Mesendoderm (in vitro differentiated cells): ENCODE data around the gene ZC3H4.

Experiments
- DNase-seq: peaks from one replicate; pipeline ENCODE4 v3.0.0; 2013
- H2AK5ac ChIP-seq: 2 replicates; pipeline ENCODE4 v1.6.1; 2013; ENCODE audit warnings: low read length, inconsistent platforms
- H2BK120ac ChIP-seq: 2 replicates; pipeline ENCODE4 v1.6.1; 2013; ENCODE audit warnings: low read depth, mild to moderate bottlenecking, low read length, moderate library complexity, mixed read lengths
- H2BK15ac ChIP-seq: replicated peaks from 2 replicates; pipeline ENCODE4 v1.6.1; 2013; ENCODE audit warnings: low read depth, mild to moderate bottlenecking, moderate library complexity
- H2BK5ac ChIP-seq: 2 replicates; pipeline ENCODE4 v1.6.1; 2013; ENCODE audit warnings: low read length, inconsistent platforms
- H3K18ac ChIP-seq: 2 replicates; pipeline ENCODE4 v1.6.1; 2013; ENCODE audit warnings: mild to moderate bottlenecking, low read length, mixed read lengths
- H3K23ac ChIP-seq: one replicate; pipeline ENCODE4 v1.6.1; 2013; ENCODE audit warnings: low read length
- H3K27ac ChIP-seq: 2 replicates; pipeline ENCODE4 v1.5.1; 2013; ENCODE audit warnings: low read depth, mild to moderate bottlenecking, inconsistent platforms, low read length, moderate library complexity
- H3K27me3 ChIP-seq: 2 replicates; pipeline ENCODE4 v1.6.1; 2013; ENCODE audit warnings: low read length, control low read depth, mild to moderate bottlenecking, inconsistent platforms; ENCODE audit not compliant: insufficient read depth, poor library complexity
- H3K36me3 ChIP-seq: 2 replicates; pipeline ENCODE4 v1.6.1; 2013; ENCODE audit warnings: low read length, inconsistent platforms; ENCODE audit not compliant: control insufficient read depth, insufficient read depth
- H3K4ac ChIP-seq: one replicate; pipeline ENCODE4 v1.6.1; 2013; ENCODE audit warnings: low read depth, mild to moderate bottlenecking, low read length, moderate library complexity
- H3K4me1 ChIP-seq: 2 replicates; pipeline ENCODE4 v1.6.1; 2013; ENCODE audit warnings: low read depth, low read length, inconsistent platforms; ENCODE audit not compliant: control insufficient read depth
- H3K4me2 ChIP-seq: 2 replicates; pipeline ENCODE4 v1.6.1; 2013; ENCODE audit warnings: low read length
- H3K4me3 ChIP-seq: 2 replicates; pipeline ENCODE4 v1.5.1; 2013; ENCODE audit warnings: mild to moderate bottlenecking, low read length
- H3K56ac ChIP-seq: one replicate; pipeline ENCODE4 v1.6.1; 2013; ENCODE audit warnings: low read length
- H3K79me1 ChIP-seq: 2 replicates; pipeline ENCODE4 v1.6.1; 2013; ENCODE audit warnings: low read length, inconsistent platforms
- H3K79me2 ChIP-seq: 2 replicates; pipeline ENCODE4 v1.6.1; 2013; ENCODE audit warnings: mild to moderate bottlenecking, low read length; ENCODE audit not compliant: control insufficient read depth, insufficient read depth
- H3K9ac ChIP-seq: 2 replicates; pipeline ENCODE4 v1.6.1; 2013; ENCODE audit warnings: low read length, inconsistent platforms
- H4K5ac ChIP-seq: one replicate; pipeline ENCODE4 v1.6.1; 2013; ENCODE audit warnings: low read length
- H4K8ac ChIP-seq: one replicate; pipeline ENCODE4 v1.6.1; 2013; ENCODE audit warnings: low read depth, mild to moderate bottlenecking, control low read depth, low read length, moderate library complexity
- WGBS: extraction: QIAGEN DNeasy Blood & Tissue Kit; methylation state at CpG from one replicate; pipeline ENCODE4 v1.1.7; 2013; ENCODE audit warnings: low lambda C conversion rate, missing lambda C conversion rate; ENCODE audit not compliant: insufficient coverage; ENCODE audit errors: extremely low coverage; 5-methylcytosine and 5-hydroxymethylcytosine counted together

ZC3H4 gene

DNA sequence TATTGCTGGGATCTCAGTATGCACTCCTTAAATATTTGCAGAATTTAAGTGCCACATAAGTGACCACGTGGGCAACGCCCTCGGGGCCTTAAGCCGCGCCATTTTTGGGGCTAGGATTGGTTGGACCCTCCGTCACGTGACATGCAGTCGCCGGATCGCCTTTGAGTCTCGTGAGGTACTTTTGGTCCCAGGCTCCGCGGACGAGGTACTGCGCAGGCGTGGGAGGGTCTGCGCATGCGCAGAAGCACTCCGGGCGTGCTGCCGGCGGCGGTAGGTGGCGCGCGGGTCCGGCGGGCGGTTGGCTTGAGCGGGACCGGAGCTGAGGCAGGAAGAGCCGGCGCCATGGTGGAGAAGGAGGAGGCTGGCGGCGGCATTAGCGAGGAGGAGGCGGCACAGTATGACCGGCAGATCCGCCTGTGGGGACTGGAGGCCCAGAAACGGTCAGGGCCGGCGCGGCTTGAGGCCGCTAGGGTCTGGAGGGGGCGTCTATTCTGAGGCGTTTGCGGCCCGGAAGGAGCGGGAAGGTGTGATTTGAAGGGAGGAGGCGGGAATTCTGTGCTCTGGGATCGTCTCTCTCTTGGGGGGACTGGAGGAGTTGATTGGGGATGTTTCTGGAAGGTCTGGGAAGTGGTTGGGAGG is 17.1 kb upstream of the ZC3H4 start, which contains the start of gene SAE1:
TSS of gene SAE1 (plus strand) at position 247 of the 639 bp plus-strand sequence. CDS start at position 343, 96 bp downstream.
- peak within 1 kb of the TSS; percentile 82 for H3K4ac ChIP-seq
- H3K9ac ChIP-seq = peak within 1 kb of the TSS; percentile 100
- H3K27ac ChIP-seq = peak within 1 kb of the TSS; percentile 86
- peak within 1 kb of the TSS; percentile 84 for H3K18ac ChIP-seq
- no peaks in the 10 kb centered on the region for H3K27me3 ChIP-seq
- H2BK5ac ChIP-seq = peak within 1 kb of the TSS; percentile 81
- H3K36me3 ChIP-seq = no peaks in the 10 kb centered on the region
- peaks cover 48% of the 10 kb centered on the region for H3K79me2 ChIP-seq
- no CpG with 5 or more reads among the region's 51 CpGs for WGBS
- H3K56ac ChIP-seq = peak within 1 kb of the TSS; percentile 100
- peak within 1 kb of the TSS; percentile 76 for H2AK5ac ChIP-seq
- H3K23ac ChIP-seq = peak within 1 kb of the TSS; percentile 100
- no peak within 1 kb of the TSS for H2BK15ac ChIP-seq
- peaks cover 6% of the 10 kb centered on the region for H3K4me1 ChIP-seq
- no peak within 1 kb of the TSS for H4K8ac ChIP-seq
- DNase-seq = peak; percentile 99
- no peak within 1 kb of the TSS for H4K5ac ChIP-seq
- no peaks in the 10 kb centered on the region for H3K79me1 ChIP-seq
- no peak within 1 kb of the TSS for H2BK120ac ChIP-seq
- peak within 1 kb of the TSS; percentile 85 for H3K4me2 ChIP-seq
- peak within 1 kb of the TSS; percentile 100 for H3K4me3 ChIP-seq

DNA sequence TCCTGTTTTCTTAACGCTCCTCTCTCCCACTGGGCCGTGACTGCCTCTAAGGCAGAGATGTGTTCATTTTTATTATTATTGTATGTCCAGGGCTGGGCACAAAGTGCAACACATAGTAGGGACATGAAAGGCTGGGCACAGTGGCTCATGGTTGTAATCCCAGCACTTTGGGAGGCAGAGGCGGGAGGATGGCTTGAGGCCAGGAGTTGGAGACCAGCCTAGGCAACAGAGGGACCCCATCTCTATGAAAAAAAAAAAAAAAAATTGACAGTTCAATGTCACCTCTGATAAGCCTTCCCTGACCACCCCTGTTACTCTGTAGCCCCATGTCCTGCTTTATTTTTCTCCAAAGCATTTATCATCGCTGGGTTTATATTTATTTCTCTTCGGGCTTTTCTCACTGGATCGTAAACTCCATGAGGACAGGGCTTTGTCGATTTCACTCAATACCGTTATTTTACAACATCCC is 16.6 kb upstream of the ZC3H4 start:
- Histone ChIP-seq H3K36me3 (no peaks in the 10 kb centered on the region), H3K4me3 (no peak overlapping the region), H3K18ac (no peak overlapping the region), H3K23ac (no peak overlapping the region), H3K79me2 (peaks cover 42% of the 10 kb centered on the region), H3K79me1 (no peaks in the 10 kb centered on the region), H4K8ac (no peak overlapping the region), H2BK15ac (no peak overlapping the region), H3K9ac (no peak overlapping the region), H2BK120ac (no peak overlapping the region), H3K56ac (peak overlapping the region; percentile 9), H3K4ac (no peak overlapping the region), H2BK5ac (no peak overlapping the region), H3K27ac (no peak overlapping the region), H3K27me3 (no peaks in the 10 kb centered on the region), H2AK5ac (peak overlapping the region; percentile 51), H3K4me1 (peaks cover 6% of the 10 kb centered on the region), H3K4me2 (no peak overlapping the region), H4K5ac (no peak overlapping the region)
- no CpG with 5 or more reads among the region's 8 CpGs for WGBS
- no peak for DNase-seq

DNA sequence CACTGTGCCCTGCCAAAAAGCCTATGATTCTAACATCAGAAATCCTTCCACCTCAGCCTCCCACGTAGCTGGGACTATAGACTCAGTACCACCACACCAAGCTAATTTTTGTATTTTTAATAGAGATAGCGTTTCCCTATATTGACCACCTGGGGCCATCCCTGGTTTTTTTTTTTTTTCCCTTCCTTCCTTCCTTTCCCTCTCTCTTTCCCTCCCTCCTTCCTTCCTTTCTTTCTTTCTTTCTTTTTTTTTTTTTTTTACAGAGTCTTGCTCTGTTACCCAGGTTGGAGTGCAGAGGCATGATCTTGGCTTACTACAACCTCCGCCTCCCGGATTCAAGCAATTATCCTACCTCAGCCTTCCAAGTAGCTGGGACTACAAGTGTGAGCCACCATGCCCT is 16.0 kb upstream of the ZC3H4 start:
- Histone ChIP-seq H2BK5ac (no peak overlapping the region), H3K79me1 (no peaks in the 10 kb centered on the region), H3K4ac (no peak overlapping the region), H3K36me3 (no peaks in the 10 kb centered on the region), H2BK15ac (no peak overlapping the region), H3K27ac (no peak overlapping the region), H2AK5ac (no peak overlapping the region), H3K23ac (no peak overlapping the region), H2BK120ac (no peak overlapping the region), H3K4me1 (peaks cover 4% of the 10 kb centered on the region), H4K8ac (no peak overlapping the region), H3K4me2 (no peak overlapping the region), H3K79me2 (peaks cover 37% of the 10 kb centered on the region), H3K18ac (no peak overlapping the region), H3K56ac (no peak overlapping the region), H3K9ac (no peak overlapping the region), H3K27me3 (no peaks in the 10 kb centered on the region), H3K4me3 (no peak overlapping the region), H4K5ac (no peak overlapping the region)
- DNase-seq = no peak
- WGBS = no CpG with 5 or more reads among the region's 4 CpGs

DNA sequence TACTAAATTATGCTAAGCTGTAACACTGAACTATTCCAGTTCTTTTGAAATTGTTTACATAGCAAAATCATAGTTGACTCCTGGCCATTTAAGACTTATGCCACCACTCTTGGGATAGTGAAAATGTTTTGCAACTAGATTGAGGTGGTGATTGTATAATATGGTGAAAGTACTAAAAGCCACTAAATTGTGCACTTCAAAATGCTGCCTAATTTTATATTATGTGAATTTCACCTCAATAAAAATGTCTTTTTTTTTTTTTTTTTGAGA is 12.0 kb upstream of the ZC3H4 start:
- Histone ChIP-seq H2AK5ac (no peak overlapping the region), H4K8ac (no peak overlapping the region), H3K4ac (no peak overlapping the region), H3K4me1 (no peaks in the 10 kb centered on the region), H3K79me1 (no peaks in the 10 kb centered on the region), H3K9ac (no peak overlapping the region), H3K27me3 (no peaks in the 10 kb centered on the region), H3K56ac (no peak overlapping the region), H3K4me2 (no peak overlapping the region), H3K18ac (no peak overlapping the region), H4K5ac (no peak overlapping the region), H3K36me3 (no peaks in the 10 kb centered on the region), H2BK15ac (no peak overlapping the region), H2BK120ac (no peak overlapping the region), H3K23ac (no peak overlapping the region), H3K79me2 (no peaks in the 10 kb centered on the region), H3K27ac (no peak overlapping the region), H2BK5ac (no peak overlapping the region), H3K4me3 (no peak overlapping the region)
- no peak for DNase-seq

DNA sequence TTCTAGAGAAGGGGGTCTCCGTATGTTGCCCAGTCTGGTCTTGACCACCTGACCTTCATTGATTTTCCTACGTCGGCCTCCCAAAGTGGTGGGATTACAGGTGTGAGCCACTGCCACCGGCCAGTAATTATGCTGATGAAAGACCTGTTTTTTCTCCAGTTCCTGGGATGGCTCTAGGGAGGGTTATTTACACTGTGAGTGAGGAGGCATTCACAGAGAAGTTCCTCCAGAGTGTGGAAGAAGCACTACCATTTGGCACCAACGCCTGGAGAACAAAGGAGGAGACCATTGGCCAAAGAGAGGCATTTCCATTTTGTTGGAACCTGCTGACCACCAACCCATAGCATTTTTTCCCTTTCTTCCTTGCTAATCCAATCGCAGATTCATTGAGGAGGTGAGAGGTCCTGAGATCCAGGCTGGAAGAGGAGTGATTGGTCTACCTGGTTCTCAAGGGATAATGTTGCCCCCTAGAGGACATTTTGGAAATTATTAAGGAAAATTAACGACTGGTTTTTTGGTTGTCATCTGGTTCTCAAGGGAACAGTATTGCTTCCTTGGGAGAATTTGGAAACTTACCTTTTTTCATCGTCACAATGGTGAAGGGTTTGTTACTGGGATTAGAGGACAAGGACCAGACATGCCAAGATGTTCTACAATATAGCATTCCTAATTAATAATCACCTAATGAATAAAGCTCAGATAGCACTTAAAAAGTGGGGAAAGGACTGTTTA is 11.5 kb upstream of the ZC3H4 start:
- H3K79me1 ChIP-seq = no peaks in the 10 kb centered on the region
- H2BK5ac ChIP-seq = no peak overlapping the region
- H2BK15ac ChIP-seq = no peak overlapping the region
- no peak overlapping the region for H3K4me2 ChIP-seq
- peak; percentile 93 for DNase-seq
- no peaks in the 10 kb centered on the region for H3K27me3 ChIP-seq
- H3K18ac ChIP-seq = no peak overlapping the region
- H3K9ac ChIP-seq = no peak overlapping the region
- no peaks in the 10 kb centered on the region for H3K79me2 ChIP-seq
- WGBS = no CpG with 5 or more reads among the region's 8 CpGs
- no peak overlapping the region for H3K4me3 ChIP-seq
- no peak overlapping the region for H3K4ac ChIP-seq
- no peak overlapping the region for H3K23ac ChIP-seq
- no peak overlapping the region for H3K27ac ChIP-seq
- H3K56ac ChIP-seq = peak overlapping the region; percentile 68
- H3K36me3 ChIP-seq = no peaks in the 10 kb centered on the region
- H2AK5ac ChIP-seq = no peak overlapping the region
- H3K4me1 ChIP-seq = no peaks in the 10 kb centered on the region
- no peak overlapping the region for H4K5ac ChIP-seq
- no peak overlapping the region for H2BK120ac ChIP-seq
- H4K8ac ChIP-seq = no peak overlapping the region
